HG02973 (cell line): Measurements from ENCODE around the gene ARL6IP1.
A peak's percentile ranks its signal among the peaks of the same experiment; 100 is the strongest.
"Not testable (repeated sequence)": the region's sequence is repeated elsewhere in the genome, so short reads cannot be mapped to it uniquely, and the experiment has no call there.

Experiments used
- ATAC-seq: cut with Tn5 transposase; IDR thresholded peaks from one replicate; pipeline ENCODE4 v1.9.1; 2021; ENCODE audit warnings: moderate library complexity; ENCODE audit not compliant: unreplicated experiment

Gene ARL6IP1

DNA sequence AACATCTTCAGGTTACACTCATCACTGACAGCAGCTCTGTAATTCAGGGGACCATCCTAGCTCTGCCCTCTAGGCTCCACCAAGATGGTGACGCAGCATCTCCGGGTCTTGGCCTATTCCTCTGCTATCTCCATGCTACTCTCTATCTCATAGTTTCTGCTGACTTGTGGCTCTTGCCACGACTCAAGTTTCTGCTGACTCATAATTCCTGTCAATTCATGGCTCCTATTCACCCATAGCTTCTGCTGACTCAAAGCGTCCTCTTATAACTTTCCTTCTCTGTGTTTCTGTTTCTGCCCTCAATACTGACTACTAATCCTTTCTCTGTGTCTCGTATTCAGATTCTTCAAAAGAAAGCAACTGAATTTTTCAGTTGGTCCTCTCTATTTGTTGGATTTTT lies 38.6 kb downstream of the ARL6IP1 start:
- ATAC-seq, result peak; percentile 46

DNA sequence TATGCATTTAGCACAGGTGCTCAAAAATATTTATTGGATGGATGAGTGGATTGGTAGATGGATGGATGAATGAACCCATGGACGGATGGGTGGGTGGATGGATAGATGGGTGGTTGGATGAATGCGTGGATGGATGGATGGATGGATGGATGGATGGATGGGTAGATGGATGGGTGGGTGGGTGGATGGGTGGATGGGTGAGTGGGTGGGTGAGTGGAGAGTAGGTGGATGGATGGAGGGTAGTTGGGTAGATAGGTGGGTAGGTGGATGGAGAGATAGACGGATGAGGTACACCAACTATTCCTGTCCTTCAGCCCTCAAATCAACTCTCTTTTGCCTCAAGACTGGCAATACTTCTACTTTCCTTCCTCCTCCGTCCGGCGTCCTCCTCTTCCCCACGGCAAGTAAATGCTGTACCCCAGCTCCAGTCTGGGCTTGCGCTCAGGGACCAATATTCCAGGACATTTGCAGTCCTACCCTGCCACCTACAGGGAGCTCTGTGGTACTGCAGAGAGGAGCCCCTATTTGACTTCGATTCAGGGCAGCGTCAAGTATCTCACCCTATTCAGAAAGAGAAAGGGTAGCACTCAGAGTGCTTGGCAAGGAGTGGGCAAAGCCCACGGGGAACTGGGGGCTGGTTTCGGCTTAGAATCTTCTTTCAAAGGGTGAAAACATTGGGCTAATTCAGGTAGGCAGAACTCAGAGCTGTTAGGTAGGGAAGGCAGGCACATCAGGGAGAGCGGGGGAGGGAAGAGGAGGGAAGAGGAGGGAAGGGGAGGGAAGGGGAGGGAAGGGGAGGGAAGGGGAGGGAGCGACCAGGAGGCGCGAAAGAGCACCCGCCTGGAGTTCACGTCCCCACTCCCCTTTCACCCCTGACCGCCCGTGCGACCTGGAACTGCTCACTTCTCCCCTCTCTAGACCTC lies 41.5 kb downstream of the ARL6IP1 start:
- ATAC-seq, result peak; percentile 43

- not testable (repeated sequence) for ATAC-seq
Observed at GRCh38 chr16:18757960-18758660, 43.2 kb downstream of the ARL6IP1 start.

- not testable (repeated sequence) for ATAC-seq
Observed at GRCh38 chr16:18756639-18757038, 44.7 kb downstream of the ARL6IP1 start.

DNA sequence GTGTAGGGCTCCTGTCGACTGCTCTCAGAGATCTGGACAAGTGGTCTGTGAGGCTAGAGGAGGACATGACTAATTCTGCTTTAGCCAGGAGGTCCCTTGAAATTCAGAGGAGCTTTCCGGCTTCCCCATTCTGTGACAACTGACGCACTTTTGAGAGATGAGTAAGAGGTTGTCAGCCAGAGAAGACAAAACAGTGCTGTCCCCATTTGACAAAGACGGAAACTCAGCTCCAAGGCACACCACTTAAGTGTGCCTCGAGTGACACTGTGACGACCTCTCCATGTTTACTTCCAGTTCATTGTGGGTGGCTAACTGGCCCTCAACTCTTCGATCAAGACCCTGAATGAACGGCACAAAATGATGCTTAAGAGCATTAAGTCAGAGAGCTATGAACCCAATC lies 58.5 kb downstream of the ARL6IP1 start:
- ATAC-seq, result not testable (repeated sequence)
